Femur (tissue), 1 donor: ENCODE data around the gene TRPT1.

Experiments used
- DNase-seq: peaks from one replicate; pipeline ENCODE4 v3.0.0-alpha.2; 2017

The TRPT1 gene

DNA sequence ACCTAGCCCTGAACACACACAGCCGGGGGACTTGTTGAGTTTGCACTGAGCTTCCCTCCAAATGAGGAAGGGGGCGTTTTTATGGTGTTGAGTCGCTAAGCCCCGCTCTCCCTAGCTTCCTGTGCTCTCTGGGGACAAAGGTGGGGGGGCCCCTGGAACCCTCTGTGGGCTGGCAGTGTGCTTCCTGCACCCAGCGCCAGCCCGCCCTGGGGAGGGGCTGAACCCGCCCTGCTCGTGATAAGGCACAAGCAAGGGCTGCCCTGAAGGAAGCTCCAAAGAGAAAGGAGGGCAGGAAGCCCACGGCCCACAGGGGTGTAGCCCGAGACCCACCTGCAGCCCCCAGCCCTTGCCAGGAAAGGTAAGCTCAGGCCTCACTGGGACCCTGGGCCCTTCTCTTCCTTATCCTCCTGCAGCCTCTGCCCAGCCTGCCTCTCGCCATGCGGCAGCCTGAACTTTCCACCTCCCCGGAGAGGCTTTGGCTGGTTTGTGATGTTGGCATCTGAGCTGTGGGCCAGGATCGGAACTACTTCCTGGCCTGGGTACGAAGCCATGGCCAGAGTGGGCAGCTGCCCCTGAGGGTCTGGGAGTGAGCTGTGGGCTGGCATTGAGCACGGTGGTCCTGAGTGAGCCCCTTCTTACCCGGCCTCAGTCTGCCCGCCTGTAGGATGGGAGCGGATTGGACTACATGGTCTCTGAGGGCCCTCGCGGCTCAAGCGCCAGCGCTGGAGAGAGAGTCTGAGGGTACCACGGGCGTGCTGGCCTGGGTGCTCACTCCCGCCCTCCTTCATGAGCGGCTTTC is 19.3 kb downstream of the TRPT1 start, which contains the start of gene FERMT3:
TSS of gene FERMT3 (plus strand) at position 265 of the 799 bp plus-strand sequence. CDS start 644 bp downstream, outside the sequence.
- DNase-seq = peak; percentile 72

DNA sequence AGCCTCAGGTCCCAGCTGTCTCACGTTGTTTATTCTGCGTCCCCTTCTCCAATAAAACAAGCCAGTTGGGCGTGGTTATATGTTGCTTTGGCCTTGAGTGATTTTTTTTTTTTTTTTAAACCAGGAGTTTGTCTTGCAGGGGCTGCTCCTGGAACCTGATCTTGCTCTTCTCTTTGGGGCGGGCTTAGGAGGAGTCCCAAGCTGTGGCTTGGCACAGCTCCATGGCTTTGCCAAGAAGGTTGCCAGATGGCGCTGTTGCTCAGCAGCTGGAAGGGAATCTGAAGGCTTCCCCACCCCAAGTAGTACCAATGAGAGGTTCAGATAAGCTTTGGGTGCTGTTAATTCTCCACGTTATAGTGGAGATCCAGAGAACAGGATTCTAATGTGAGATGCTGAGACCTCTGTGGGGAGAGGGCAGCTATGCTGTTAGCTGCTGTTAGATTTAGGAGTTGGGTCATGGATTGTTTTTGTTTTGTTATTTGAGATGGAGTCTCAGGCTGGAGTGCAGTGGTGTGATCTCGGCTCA is 21.5 kb downstream of the TRPT1 start:
- peak; percentile 90 for DNase-seq

DNA sequence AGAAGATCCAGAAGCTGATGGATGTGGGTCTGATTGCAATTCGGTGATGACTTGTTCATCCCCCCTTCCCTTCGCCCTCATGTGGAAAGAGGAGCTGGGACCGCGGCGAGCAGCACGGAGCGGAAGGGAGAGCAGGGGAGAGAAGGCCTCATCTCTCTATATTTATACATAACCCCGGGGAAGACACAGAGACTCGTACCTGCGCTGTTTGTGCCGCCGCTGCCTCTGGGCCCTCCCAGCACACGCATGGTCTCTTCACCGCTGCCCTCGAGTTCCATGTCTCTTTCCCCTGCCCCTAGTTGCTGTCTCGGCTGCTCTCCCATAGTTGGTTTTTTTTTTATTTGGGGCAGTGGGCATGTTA is 21.9 kb downstream of the TRPT1 start:
- DNase-seq = no peak

DNA sequence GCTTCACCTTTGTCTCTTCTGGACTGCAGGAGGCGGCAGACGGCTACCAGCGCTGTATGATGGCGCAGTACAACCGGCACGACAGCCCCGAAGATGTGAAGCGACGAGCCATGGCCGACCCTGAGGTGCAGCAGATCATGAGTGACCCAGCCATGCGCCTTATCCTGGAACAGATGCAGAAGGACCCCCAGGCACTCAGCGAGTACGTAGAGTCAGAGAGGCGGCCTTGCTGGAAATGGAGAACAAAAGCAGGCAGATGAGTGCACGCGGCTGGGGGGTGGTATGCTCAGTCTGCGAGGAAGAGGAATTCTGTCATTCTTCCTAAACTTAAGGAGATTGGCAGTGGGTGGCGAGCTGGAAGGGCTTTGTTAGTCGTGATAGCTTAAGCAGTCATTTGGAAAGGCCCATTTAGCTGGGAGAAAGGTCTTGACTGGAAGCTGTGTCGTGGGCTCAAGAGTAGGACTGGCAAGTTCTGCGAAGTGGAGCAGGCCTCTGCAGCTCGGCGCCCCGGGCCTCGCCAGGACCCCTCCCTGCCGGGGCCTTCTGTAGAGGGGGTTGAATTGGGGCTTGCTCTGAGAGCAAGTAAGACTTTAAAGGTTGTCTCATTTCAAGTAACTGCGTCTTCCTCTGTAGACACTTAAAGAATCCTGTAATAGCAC is 22.4 kb downstream of the TRPT1 start:
- DNase-seq = no peak

DNA sequence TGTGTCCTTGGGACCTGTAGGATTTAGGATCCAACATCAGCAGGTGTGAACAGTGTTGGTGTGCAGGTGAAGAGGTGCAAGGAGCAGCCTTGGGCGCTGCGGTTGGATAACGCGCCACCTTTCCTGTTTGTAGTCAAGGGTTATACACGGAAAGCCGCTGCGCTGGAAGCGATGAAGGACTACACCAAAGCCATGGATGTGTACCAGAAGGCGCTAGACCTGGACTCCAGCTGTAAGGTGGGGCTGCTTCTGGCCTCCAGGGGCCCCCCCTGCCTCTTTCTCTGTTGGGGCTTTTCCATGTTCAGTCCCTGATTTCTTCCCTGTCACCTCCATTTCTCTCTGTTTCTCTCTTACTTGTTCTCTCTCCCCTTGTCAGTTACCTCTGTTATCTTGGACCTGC is 23.0 kb downstream of the TRPT1 start:
- no peak for DNase-seq

DNA sequence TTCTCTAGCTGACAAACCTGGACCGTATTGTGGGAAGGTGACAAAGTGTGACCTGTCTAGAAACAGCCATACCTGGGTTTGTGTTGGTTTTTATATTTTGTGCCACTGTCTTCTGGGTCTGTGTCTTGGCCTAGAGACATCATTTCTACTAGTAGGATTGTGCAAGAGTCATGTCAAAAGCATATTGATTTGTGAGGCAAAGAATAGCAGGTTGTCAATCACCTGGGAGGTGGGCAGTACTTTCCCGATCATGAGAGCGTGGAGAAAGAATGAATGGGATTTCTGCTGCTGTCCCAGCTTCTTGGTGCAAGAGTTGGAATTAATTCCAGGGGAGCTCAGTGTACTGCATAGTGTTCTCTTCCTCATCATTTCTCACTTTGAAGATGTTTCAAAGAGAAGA is 24.4 kb downstream of the TRPT1 start:
- DNase-seq = no peak

DNA sequence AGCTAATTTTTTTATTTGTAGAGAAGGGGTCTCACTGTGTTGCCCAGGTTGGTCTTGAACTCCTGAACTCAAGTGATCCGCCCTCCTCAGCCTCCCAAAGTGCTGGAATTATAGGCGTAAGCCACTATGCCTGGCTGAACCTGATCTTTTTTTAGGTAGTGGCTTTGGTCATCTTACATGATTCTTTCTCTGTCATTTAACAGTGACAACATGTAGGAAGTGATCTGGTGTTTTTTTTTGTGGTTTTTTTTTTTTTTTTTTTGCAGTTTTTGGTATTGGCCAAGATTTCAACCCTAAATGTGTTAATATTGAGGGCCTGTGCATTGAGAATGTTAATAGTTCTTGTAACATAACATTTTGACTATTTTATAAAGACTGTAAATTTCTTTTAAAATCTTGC is 27.5 kb downstream of the TRPT1 start:
- DNase-seq = no peak

DNA sequence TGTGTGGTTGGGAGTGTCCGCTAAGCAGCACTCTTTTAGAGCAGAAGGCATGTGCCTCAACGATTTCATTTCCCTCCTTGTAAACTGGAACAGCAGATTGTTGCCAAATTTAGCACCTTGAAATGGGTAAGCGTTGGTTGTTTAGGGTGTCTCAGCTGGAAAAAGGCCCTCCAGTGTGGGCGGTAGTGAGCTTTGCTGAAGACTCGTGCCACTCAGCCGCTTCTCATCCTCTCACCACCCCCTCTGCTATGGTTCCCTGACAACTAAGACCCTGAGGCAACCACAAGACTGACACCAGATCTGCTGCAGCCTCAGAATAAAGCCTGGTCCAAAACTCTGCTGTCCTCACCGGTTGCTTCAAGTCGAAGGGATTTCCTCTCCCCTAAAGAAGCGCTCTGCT is 29.4 kb downstream of the TRPT1 start:
- no peak for DNase-seq

DNA sequence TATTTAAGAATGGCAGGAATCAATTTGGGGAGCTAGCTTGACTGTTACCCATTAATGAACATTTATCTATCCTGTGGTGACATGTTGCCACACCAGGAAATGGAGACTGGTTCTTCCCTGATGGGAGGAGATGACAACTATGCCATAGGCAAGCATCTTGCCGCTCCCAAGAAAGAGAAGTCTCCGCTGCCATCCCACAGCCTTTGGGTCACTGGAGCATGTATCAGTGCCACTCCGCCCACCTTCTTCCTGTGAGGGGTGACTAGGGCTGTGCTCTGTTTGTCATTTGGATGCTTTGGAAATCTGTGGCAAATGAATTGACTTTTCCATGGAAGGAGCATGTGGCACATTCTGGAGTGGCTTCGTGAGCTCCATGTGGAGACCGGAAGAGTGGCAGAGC is 33.6 kb downstream of the TRPT1 start:
- DNase-seq = no peak

DNA sequence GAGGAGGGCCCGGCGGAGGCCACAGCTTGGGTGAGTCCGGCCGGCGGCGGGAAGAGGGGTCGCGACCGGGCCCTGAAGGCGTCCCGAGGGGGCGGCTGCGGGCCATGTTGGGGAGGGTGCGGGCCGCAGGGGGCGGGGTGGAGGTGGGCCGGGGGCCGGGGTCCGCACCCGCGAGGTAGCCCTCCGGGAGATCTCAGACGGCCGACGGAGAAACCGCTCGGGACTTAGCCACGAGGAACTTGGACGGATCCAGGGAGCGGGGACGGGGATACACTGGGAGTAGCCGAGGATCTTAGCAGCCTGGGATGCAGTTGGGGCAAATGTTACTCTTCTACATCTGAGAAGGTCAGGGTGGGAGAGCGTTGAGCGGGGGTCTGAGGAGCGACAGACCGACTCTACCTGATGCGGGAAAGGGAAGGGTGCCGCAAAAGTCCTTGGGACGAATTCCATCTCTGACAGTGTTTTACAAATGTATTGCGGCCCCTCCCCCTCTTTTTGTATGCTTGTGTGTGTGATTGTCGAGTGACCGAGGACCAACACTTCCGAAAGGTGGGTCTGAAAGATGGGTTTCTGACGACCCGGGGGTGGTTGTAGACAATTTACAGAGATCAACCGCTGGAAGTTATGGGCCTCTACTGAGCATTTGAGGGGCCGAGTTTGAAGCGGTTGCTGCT is 39.4 kb downstream of the TRPT1 start:
- no peak for DNase-seq

DNA sequence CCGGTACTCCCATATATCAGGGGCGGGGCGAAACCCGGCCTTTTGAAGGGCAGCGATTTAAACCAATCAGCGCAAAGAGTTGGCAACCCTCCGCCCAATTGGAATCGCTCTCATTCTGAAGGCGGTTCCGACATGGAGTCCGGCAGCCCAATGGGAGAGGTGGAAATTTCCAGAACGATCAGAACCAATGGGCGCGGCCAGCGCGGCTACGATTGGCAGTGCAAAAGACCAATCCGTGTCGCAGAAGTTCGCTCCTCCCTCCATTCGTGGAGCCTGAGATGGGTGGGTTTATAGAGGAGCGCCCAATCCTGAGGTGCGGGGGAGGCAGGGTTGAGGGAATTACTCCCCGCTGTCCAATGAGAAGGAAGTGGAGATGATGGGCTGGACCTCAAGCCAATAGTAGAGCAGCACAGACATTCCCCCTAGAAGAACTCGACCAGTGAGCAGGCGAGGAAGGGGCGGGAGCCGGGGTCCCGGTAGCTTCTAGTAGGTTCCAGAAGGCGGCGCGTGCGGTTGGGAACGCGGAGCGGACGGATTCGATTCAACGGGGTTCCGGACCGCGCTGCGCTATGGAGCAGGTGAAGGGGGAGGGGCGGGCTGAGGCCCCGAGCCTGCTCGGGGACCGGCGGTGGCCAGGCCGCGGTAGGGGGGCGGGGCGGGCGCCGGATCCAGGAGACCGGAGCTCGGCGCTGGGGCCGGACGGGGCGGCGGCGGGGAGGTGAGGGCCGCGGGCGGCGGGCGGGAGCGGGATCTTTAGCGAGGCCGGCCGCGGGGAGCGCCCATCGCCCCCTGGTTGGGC is 40.1 kb downstream of the TRPT1 start, which contains the start of gene STIP1:
TSS of gene STIP1 (plus strand) at position 479 of the 799 bp plus-strand sequence. CDS start at position 570, 91 bp downstream.
- peak; percentile 100 for DNase-seq

DNA sequence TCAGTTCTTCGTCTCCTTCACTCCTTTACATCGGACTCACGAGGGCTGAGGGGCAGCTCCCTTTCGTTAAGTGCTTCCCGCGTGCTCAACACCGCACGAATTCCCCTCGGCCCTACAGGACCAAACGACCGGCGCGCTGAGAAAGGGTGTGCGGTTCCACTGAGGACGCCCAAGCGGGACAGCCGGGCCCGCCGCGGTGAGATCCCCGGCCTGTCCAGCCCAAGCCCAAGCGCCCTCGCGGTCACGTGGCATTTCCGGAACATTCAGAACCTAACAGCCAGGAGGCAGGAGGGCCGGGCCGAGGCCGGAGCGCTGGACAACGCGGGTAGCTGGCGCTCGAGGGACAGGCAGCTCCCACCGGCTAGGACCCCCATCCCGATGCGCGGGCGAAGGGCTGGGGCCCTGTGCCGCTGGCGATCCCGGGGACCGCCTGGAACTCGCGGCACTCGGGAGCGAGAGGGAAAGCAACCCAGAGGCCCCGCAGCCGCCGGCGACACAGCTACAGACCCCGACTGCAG is 40.8 kb downstream of the TRPT1 start:
- DNase-seq = no peak

DNA sequence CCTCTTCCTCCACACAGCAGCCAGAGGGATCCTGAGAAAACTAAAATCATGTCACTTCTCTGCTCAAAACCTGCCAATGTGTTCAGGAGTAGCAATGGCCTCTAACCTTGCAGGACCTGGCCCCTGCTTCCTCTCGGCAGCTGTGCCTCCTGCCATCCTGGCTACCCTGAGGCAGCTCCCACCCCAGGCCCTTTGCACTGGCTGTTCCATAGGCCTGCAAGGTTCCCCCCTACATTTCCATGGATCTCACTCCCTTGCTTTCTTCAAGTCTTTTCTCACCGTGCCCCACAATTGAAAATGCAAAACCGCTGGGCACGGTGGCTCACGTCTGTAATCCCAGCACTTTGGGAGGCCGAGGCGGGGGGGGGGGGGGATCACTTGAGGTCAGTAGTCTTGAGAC is 42.1 kb downstream of the TRPT1 start:
- DNase-seq = no peak

DNA sequence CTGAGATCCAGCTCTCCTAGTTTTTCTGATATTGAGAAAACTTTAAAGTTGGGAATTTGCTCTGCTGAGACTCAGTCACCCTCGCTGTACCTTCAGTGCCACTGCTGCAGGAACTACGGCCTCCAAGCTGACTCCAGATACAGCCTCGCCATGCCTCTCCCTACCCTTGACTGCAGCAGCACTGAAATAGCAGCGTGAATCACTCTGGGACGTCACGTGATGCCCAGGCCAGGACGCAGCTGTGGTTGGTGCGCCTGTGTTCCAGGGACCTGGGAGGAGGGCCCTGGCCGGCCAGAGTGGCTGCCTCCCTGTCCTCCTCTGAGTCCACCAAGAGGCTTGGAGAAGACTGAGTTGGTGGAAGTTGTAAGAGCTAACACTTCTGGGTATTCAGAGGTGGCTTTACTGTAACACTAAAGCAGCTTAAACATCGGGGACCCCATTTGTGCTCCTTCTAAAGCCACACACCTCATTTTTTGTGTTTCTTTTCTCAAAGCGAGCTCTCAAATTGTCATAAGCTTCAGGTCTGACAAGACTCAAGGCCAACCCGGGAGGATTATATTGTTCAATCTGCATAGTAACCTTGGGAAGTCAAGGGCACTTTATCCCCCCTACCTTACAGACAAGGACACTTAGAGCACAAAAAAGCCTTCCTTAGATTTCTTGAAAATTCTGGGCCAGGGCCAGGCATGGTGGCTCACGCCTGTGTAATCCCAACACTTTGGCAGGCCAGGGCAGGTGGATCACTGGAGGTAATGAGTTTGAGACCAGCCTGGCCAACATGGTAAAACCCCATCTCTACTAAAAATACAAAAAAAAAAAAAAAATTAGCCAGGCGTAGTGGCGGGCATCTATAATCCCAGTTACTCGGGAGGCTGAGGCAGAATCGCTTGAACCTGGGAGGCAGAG is 44.2 kb downstream of the TRPT1 start:
- DNase-seq = peak; percentile 94

DNA sequence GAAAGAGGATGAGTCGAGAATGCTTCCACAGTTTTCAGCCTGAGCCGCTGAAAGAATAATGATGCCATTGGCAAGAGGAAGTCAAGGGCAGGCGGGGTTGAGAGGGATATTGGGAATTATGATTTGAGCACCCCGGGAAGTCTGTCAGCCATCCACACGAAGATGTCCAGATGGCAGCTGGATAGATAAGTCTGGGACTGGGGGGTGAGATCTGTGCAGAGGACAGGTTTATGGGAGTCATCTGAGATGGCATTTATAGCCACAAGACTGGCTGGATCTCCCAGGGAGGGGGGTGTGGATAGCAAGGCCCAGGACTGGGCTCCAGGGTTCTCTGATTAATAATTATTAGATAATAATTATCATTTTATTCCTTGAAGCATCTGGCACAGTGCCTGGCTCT is 45.1 kb downstream of the TRPT1 start:
- DNase-seq = no peak

DNA sequence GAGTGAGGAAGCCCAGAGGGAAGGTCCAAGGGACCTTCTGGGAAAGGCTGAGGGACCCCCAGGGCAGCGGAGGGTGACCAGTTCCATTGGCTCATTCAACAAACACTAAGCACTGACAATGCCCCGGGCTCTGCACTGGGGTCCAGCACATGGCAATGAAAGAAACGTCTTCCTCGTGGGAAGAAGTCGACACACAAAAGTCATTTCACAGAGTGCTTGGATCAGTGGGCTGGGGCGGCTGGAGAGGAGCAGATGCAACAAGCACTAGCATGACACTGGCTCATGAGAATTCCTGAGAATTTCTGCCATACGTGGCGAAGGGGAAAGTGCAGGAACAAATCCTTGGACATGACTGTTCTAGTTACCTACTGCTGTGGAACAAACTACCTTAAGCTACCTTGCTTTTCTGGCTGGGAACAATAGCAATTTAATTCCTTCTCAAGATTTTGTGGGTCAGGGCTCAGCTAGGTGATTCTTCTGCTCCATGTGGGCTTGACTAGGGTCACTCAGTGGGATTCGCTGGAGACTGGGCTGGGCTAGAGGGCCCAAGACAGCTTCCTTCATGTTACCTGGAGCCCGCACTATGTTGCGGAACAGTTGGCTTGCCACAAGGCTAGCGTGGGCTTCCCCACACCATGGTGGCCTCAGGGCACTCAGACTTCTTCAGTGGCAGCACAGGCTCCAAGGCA is 46.9 kb downstream of the TRPT1 start:
- no peak for DNase-seq

DNA sequence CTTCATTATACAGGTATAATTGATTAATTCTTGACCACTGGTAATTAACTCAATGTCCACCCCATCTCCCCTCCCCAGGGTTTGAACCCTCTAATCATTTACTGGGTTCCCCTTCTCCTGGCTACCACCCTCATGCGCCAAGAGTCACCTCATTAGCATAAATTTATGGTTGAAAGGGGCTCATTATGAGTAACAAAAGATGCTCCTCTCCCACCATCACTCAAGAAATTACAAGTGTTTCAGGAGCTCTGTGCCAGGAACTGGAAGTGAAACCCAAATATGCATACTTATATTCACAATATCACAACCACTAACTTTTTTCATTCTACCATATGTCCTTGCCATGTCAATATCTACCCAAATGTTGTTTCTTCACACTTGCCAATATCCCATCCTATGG is 47.8 kb downstream of the TRPT1 start:
- DNase-seq = no peak

DNA sequence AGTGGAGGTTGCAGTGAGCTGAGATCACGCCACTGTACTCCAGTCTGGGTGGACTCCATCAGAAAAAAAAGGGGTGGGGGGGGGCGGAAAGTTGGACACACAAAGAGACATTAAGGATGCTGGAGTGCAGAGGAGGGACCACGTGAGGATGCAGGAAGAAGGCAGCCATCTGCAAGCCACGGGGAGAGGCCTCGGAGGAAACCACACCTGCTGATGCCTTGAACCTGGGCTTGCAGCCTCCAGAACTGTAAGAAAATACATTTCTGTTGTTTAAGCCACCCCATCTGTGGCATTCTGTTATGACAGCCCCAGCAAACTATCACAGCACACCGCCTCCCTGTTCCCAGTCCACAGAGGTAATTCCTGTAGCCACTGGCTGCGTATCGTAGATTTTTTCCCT is 49.2 kb downstream of the TRPT1 start:
- no peak for DNase-seq
